IPS-18c (cell line): ENCODE data around the gene SEBOX.
A peak's percentile ranks its signal among the peaks of the same experiment; 100 is the strongest.

ENCODE experiments used
- H3K4me3 ChIP-seq: 2 replicates; pipeline ENCODE4 v1.7.0; 2013; ENCODE audit warnings: low read depth, mild to moderate bottlenecking, low read length, moderate library complexity; ENCODE audit not compliant: insufficient read depth
- H3K9me3 ChIP-seq: one replicate; pipeline ENCODE4 v1.6.1; 2013; ENCODE audit warnings: mild to moderate bottlenecking, low read length, moderate library complexity; ENCODE audit not compliant: control insufficient read depth, insufficient read depth

The SEBOX gene

GRCh38 chr17:28364665-28365363 is at the start of gene SEBOX:
Gene SEBOX (minus strand): TSS chr17:28365199. CDS start chr17:28365151, 48 bp downstream.
- H3K4me3 ChIP-seq = no peak within 1 kb of the TSS

GRCh38 chr17:28413804-28414203 is 48.8 kb upstream of the SEBOX start:
- no peaks in the 10 kb centered on the region for H3K9me3 ChIP-seq
- no peak overlapping the region for H3K4me3 ChIP-seq

More at GRCh38 chr17:28364665-28365363, at the start of gene SEBOX:
- H3K9me3 ChIP-seq = no peaks in the 10 kb centered on the region

DNA sequence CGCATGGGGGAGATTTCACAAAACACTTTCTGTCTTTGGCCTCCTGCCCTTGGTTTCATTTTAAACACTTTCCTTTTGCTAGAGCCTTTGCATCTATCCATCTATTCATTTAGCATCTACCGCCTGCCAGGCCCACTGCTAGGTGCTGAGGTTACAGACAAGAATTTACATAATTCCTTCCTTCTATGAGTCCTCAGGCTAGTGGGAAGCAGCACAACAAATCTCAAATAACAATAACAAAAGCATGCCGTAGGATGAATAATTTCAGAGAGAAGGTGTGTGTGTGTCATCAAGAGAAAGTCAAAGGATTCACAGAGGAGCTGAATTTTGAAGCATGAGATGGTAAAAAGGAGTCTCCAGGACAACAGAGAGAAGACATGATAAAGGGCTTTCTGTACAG is 47.1 kb upstream of the SEBOX start:
- no peak overlapping the region for H3K4me3 ChIP-seq
- H3K9me3 ChIP-seq = no peaks in the 10 kb centered on the region

GRCh38 chr17:28407974-28408306 is 42.9 kb upstream of the SEBOX start:
- H3K4me3 ChIP-seq = no peak overlapping the region
- H3K9me3 ChIP-seq = no peaks in the 10 kb centered on the region

DNA sequence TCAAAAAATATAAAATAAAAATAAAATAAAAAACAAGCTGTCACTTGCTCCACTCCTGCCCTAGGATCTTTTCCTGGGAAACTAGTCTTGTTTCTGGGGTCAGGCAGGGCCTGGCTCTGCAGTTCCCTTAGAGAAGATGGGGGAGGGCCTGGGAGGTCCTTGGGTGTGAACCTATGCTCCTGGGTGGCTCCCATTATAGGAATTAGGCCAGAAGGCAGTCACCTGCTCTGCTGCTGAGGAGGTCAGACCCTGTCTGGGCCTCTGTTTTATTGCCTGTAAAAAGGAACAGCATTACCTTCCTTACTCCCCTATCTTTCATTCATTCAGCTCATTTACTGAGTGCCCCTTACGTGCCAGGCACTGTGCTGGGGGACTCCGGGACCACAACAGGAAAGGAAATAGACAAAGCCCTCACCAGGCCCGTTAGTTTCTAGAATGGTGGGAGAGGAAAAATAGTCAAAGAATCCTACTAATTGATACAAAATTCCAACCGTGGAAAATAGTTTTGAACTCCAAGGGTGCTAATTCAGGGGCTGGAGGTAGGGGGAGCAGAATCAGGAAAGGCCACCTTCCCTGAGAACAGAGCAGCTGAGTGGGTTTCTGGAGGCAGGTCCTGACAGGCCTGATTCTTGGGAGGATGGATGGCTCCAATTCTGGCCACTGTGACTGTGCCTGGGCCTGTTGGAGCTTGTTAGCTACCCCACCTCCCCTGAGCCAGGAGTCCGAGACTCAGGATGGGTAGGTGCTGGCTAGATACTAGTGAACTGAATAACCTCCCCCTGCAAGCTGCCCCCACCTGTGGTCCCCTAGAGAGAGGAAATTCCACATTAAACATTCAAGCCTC is 42.4 kb upstream of the SEBOX start:
- H3K4me3 ChIP-seq = no peak overlapping the region
- no peaks in the 10 kb centered on the region for H3K9me3 ChIP-seq

DNA sequence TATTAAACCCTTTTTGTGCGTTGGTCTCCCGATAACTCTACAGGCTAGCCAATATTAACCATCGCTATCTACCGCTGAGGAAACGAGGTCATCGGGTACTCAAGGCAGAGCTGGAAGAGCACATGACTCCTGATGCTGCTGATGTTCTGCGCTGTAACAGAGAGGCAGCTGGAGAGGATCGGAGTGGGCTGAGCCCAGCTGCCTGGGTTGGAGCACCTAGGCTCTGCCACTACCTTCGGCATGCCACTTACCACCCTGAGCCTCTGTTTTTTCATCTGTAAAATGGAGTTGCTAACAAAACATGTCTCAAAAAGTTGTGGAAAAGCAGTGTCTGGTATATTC is 41.4 kb upstream of the SEBOX start:
- Histone ChIP-seq H3K4me3 (peak overlapping the region; percentile 70), H3K9me3 (no peaks in the 10 kb centered on the region)

DNA sequence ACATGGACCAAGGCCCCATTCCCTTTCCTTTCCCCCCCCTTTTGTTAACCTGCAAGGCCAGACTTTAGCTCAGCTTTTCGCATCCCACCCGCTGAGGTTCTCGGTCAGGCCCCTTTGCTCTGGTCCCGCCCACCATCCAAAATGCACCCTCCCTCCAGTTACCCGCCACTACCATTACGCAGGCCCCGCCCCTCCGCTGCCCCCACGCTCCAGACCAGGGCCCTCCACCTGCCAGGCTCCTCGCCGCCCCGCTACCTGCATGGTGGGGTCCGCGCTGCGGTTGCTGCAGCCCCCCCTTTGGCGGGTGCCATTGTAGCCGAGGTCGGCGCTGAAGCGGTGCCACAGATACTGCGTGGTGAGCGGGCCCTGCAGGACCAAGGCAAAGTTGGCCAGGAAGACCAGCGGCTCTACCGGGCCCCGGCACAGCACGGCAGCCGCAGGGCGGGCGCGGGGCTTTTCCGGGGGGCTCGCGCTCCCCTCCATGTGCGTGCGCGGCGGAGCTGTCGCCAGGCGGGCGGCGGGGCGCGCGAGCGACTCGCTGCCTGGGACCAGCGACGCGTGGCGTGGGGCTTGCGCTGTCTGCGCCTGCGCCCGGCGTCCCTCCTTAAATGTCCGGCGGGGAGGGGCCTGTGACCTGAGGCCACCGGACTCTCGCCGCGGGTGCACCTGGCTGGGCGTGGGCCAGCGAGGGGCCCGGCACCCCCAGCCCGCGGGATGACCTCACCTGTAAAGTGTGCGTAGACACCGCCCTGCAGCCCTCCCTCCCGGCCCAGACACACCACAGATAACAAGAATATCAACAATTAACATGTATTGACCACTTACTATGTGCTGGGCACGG is 40.9 kb upstream of the SEBOX start, which contains the start of gene SLC46A1:
Gene SLC46A1, minus strand, starts transcription at position 581 of the 841 bp plus-strand sequence. Its CDS starts 98 bp downstream, at position 483.
- H3K9me3 ChIP-seq = no peaks in the 10 kb centered on the region
- peak within 1 kb of the TSS; percentile 70 for H3K4me3 ChIP-seq

- H3K4me3 ChIP-seq = peak overlapping the region; percentile 70
- no peaks in the 10 kb centered on the region for H3K9me3 ChIP-seq
These were observed 40.0 kb upstream of the SEBOX start for GRCh38 chr17:28404812-28405570.

- no peak overlapping the region for H3K4me3 ChIP-seq
These were observed 39.4 kb upstream of the SEBOX start for GRCh38 chr17:28404461-28404811.

DNA sequence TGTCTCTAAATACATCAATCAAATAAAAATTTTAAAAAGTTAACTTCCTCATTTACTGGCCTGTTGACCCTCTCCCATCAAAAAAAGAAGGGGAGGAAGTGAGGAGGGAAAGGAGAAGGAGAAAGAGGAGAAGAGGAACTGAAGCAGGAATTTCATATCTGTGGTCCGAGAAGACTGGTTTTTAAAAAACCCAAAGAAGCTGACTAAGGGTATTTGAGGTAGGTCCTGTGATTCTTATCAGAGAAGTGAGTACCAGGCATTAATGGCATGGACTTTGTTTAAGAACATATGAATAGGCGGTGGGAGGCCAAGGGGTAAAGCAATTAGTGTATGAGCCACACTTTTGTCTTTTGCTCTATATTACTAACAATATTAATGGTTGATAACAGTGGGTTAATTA is 39.0 kb upstream of the SEBOX start:
- Histone ChIP-seq H3K9me3 (no peaks in the 10 kb centered on the region), H3K4me3 (no peak overlapping the region)

More at GRCh38 chr17:28404461-28404811, 39.4 kb upstream of the SEBOX start:
- H3K9me3 ChIP-seq = no peaks in the 10 kb centered on the region

GRCh38 chr17:28402844-28403243 is 37.8 kb upstream of the SEBOX start:
- H3K9me3 ChIP-seq = no peaks in the 10 kb centered on the region
- no peak overlapping the region; the same call in 1 of the 2 replicates for H3K4me3 ChIP-seq

DNA sequence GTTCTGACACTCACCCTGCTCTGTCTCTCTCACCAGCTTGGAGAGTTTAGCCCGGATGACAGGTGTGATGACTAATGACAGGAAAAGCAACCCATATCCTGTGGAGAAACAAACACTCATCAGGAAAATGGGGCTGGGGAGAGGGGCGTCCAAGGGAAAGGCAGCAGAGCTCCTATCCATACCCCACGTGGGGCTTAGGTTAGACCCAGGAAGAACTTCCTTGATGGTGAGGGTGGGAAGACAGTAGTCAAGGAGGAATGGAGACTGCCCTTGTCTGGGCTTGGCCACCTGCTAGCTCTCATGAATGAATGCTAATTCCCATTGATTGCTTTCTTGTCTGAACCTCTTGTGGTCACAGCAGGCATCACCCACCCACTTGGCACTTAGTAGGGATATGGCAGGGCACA is 37.2 kb upstream of the SEBOX start:
- H3K9me3 ChIP-seq = no peaks in the 10 kb centered on the region
- H3K4me3 ChIP-seq = no peak overlapping the region

GRCh38 chr17:28399808-28400207 is 34.8 kb upstream of the SEBOX start:
- Histone ChIP-seq H3K9me3 (no peaks in the 10 kb centered on the region), H3K4me3 (no peak overlapping the region)

DNA sequence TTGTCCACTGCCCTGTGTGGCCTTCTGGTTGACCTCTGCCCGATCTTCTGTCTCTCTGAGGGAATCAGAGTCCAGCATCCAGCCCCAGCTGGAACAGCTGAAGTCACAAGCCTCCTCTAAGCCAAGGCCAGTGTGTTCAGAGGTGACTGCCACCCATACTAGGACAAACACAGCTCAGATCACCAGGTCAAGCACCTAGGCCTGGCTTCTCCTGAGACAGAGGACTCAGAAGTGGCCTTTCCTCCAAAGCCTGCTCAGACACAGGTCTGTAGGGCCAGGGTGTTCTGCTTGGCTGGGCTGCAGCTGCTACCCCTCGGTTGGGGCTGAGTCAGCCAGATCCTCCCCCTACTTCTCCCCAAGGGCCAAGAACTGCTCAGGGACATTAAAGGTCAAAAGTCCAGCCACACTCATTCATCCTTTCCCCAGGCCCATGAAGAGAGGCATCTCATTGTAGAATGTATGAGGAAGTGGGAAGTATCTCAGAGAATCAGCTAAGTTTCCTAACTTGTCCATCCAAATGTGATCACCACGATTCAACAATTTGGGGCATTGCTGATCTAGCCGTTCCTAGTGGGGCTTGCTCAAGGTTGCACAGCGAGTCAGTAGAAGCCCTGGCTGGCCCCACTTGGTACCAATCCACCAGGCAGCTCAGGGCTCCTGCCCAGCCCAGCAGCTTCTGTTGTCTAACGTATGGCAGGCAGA is 33.4 kb upstream of the SEBOX start:
- H3K4me3 ChIP-seq = no peak overlapping the region
- no peaks in the 10 kb centered on the region for H3K9me3 ChIP-seq

- no peak overlapping the region for H3K4me3 ChIP-seq
These were observed 32.8 kb upstream of the SEBOX start for GRCh38 chr17:28397687-28398279.

GRCh38 chr17:28397275-28397674 is 32.3 kb upstream of the SEBOX start:
- no peak overlapping the region for H3K4me3 ChIP-seq
- no peaks in the 10 kb centered on the region for H3K9me3 ChIP-seq

More at GRCh38 chr17:28397687-28398279, 32.8 kb upstream of the SEBOX start:
- H3K9me3 ChIP-seq = no peaks in the 10 kb centered on the region
